OCI-LY7 (cell line): ENCODE data around the gene ICE2. TPM values are rescaled to one million over a fixed set of nuclear protein-coding genes. Genes with fewer than 3 reads are reported as not detected.

Source experiments
- BruUV-seq: library from RNA; stranded (reverse); fragments of 400-500 nt; replicated peaks from 2 replicates; lab custom pipeline; 2021; lab: Mats Ljungman, UMichigan
- CTCF ChIA-PET: fragments of 300-600 bp; sonication (Branson Sonifier 250); formaldehyde crosslinking; loops from one replicate; lab custom pipeline; 2022; ENCODE audit warnings: antibody characterized with exemption; ENCODE audit not compliant: unreplicated experiment; lab: Charles Lee
- POLR2A ChIA-PET: fragments of 300-600 bp; sonication (Branson Sonifier 250); formaldehyde crosslinking; loops from one replicate; lab custom pipeline; 2022; ENCODE audit warnings: antibody characterized with exemption; lab: Charles Lee
- DNase-seq: peaks from one replicate; pipeline ENCODE4 v3.0.0-alpha.2; 2015; ENCODE audit warnings: low spot score
- H2AFZ ChIP-seq: fragments of 200-600 bp; sonication (generic), shearing (Covaris generic); 2 replicates; pipeline ENCODE4 v1.6.1; 2014; ENCODE audit warnings: mild to moderate bottlenecking, antibody characterized with exemption, low read length, moderate library complexity
- H3K27ac ChIP-seq: fragments of 200-600 bp; sonication (generic); 2 replicates; pipeline ENCODE4 v1.5.1; 2014; ENCODE audit warnings: mixed run types, low read depth, mild to moderate bottlenecking, moderate library complexity, low read length, inconsistent platforms; ENCODE audit not compliant: poor library complexity, severe bottlenecking
- H3K36me3 ChIP-seq: fragments of 200-600 bp; sonication (generic); 2 replicates; pipeline ENCODE4 v1.6.1; 2014; ENCODE audit warnings: mild to moderate bottlenecking, antibody characterized with exemption, low read length, moderate library complexity, mixed read lengths; ENCODE audit not compliant: insufficient read depth
- H3K4me1 ChIP-seq: fragments of 200-600 bp; sonication (generic); 2 replicates; pipeline ENCODE4 v1.5.1; 2014; ENCODE audit warnings: mild to moderate bottlenecking, low read length; ENCODE audit not compliant: insufficient read depth, poor library complexity, severe bottlenecking
- H3K4me2 ChIP-seq: fragments of 200-600 bp; sonication (generic); 2 replicates; pipeline ENCODE4 v1.6.1; 2014; ENCODE audit warnings: mild to moderate bottlenecking, low read length
- H3K4me3 ChIP-seq: fragments of 200-600 bp; sonication (generic); 2 replicates; pipeline ENCODE4 v1.5.1; 2014; ENCODE audit warnings: mild to moderate bottlenecking, low read depth, low read length; ENCODE audit not compliant: poor library complexity, severe bottlenecking
- H3K79me2 ChIP-seq: fragments of 200-600 bp; sonication (generic); 2 replicates; pipeline ENCODE4 v1.6.1; 2016; ENCODE audit warnings: low read depth, mild to moderate bottlenecking, low read length, moderate library complexity, mixed read lengths; ENCODE audit not compliant: insufficient read depth
- H3K9me2 ChIP-seq: fragments of 200-600 bp; sonication (generic); 2 replicates; pipeline ENCODE4 v1.6.1; 2016; ENCODE audit warnings: mild to moderate bottlenecking, low read length, mixed read lengths; ENCODE audit not compliant: insufficient read depth
- H3K9me3 ChIP-seq: fragments of 200-600 bp; sonication (generic); 2 replicates; pipeline ENCODE4 v1.6.1; 2014; ENCODE audit warnings: mild to moderate bottlenecking, mixed run types, low read length, mixed read lengths
- H4K20me1 ChIP-seq: fragments of 200-600 bp; sonication (generic); 2 replicates; pipeline ENCODE4 v1.6.1; 2014; ENCODE audit warnings: mild to moderate bottlenecking, antibody characterized with exemption, low read length, moderate library complexity, mixed read lengths; ENCODE audit not compliant: insufficient read depth
- EZH2phosphoT487 ChIP-seq: fragments of 200-600 bp; sonication (generic); IDR thresholded peaks from 2 replicates; pipeline ENCODE4 v1.6.1; 2018; ENCODE audit warnings: low read depth, borderline replicate concordance, mild to moderate bottlenecking, mixed run types, antibody characterized with exemption, low read length, moderate library complexity, mixed read lengths
- intact Hi-C: fragments of 100-400 bp; cut with micrococcal nuclease; formaldehyde crosslinking; loops from one replicate; pipeline ENCODE4 v1.10.0; 2022; ENCODE audit not compliant: unreplicated experiment
- total RNA-seq, 2 experiments: library from RNA; depleted of rRNA in 1 of 2; stranded (reverse); fragments of >200 nt in 1 of 2; shearing (Covaris generic) in 1 of 2; gene quantifications; 2 replicates each; pipeline ENCODE4 v1.2.3, GENCODE V29; 2014 to 2022
- TF ChIP-seq, protein P1 (sequence below): fragments of 200-600 bp; sonication (generic); conservative IDR thresholded peaks from 2 replicates; pipeline ENCODE4 v1.5.1; 2014; ENCODE audit warnings: mild to moderate bottlenecking, antibody characterized with exemption, low read length, moderate library complexity, mixed read lengths

Gene ICE2
- total RNA-seq, 2 experiments from 2014 or later = 37.1 to 78.1 TPM

DNA sequence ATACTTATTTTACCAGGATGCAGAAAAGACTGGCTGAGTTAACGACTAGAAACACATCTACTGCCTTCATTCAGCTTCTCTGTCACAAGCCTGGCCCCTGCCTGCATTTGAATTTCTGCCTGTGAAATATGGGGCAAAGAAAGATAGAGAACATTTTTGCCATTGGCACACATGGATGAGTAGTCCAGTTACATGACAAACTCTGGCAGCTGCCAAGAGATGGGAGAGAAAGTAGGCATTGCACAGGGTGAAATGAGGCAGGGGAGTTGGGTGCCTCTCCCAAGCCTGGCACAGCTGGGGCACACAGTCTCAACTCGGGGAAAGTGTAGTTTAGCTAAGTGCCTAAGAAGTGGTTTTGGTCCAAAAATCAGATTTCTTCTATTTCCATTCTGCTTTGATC, 105.2 kb downstream of the ICE2 start:
- Histone ChIP-seq H3K27ac (no peak overlapping the region), H4K20me1 (no peaks in the 10 kb centered on the region), H3K4me1 (no peaks in the 10 kb centered on the region), H3K9me3 (no peaks in the 10 kb centered on the region), H3K9me2 (no peaks in the 10 kb centered on the region), H3K79me2 (no peaks in the 10 kb centered on the region), H3K4me2 (no peak overlapping the region), H3K4me3 (no peak overlapping the region), H2AFZ (no peak overlapping the region), H3K36me3 (no peaks in the 10 kb centered on the region)
- intact Hi-C loops = no loop called here
- ChIA-PET CTCF (no interaction called here), POLR2A (interaction anchor here (1.0 kb wide), 1 partner anchor 98 kb away, joined by 3 read pairs; no protein-coding TSS in a partner anchor)
- DNase-seq = no peak
- no peak for TF ChIP-seq EZH2phosphoT487
- TF ChIP-seq, protein P1, sequence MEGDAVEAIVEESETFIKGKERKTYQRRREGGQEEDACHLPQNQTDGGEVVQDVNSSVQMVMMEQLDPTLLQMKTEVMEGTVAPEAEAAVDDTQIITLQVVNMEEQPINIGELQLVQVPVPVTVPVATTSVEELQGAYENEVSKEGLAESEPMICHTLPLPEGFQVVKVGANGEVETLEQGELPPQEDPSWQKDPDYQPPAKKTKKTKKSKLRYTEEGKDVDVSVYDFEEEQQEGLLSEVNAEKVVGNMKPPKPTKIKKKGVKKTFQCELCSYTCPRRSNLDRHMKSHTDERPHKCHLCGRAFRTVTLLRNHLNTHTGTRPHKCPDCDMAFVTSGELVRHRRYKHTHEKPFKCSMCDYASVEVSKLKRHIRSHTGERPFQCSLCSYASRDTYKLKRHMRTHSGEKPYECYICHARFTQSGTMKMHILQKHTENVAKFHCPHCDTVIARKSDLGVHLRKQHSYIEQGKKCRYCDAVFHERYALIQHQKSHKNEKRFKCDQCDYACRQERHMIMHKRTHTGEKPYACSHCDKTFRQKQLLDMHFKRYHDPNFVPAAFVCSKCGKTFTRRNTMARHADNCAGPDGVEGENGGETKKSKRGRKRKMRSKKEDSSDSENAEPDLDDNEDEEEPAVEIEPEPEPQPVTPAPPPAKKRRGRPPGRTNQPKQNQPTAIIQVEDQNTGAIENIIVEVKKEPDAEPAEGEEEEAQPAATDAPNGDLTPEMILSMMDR = no peak
- BruUV-seq = no TSS peak

DNA sequence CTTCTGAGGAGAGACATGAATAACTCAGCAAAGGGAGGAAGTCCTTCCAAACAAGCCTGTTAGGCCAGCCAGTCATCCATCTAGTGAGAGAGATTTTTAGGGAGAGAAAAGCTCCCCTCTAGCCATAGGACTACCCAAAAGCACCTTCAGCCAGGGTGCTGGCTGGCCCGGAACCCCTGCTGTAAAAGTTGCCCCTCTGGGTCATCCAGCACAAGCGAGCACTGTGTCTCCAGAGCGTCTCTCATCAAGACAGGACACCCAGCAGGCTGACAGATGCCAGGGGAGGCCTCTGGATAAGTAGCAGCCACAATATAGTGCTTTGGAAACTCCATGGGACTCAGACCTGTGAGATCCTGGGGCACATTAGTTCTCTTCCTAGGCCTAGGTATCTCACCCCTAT, 105.6 kb downstream of the ICE2 start:
- Histone ChIP-seq H3K4me1 (no peaks in the 10 kb centered on the region), H2AFZ (no peak overlapping the region), H4K20me1 (no peaks in the 10 kb centered on the region), H3K9me2 (no peaks in the 10 kb centered on the region), H3K4me3 (no peak overlapping the region), H3K36me3 (no peaks in the 10 kb centered on the region), H3K27ac (no peak overlapping the region), H3K4me2 (no peak overlapping the region), H3K79me2 (no peaks in the 10 kb centered on the region), H3K9me3 (no peaks in the 10 kb centered on the region)
- DNase-seq = no peak
- intact Hi-C loops = no loop called here
- TF ChIP-seq EZH2phosphoT487 = no peak
- TF ChIP-seq, protein P1 = no peak
- POLR2A ChIA-PET = interaction anchor here (0.5 kb wide), 1 partner anchor 1191 kb away, joined by 3 read pairs; no protein-coding TSS in a partner anchor
- CTCF ChIA-PET = no interaction called here
- no TSS peak for BruUV-seq

DNA sequence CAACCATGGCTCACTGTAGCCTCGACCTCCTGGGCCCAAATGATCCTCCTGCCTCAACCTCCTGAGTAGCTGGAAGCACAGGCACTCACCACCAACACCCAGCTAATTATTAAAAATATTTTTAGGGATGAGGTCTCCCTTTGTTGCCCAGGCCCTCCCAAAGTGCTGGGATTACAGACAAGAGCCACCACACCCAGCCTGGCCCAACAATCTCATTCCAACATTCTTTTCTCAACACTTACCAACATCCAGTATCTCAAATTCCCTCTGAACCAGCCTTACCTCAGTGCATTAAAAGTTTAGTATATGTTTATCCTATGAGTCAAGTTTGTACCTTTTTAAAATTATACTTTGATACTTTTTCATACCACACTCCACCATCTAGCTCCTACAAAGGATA, 106.2 kb downstream of the ICE2 start:
- intact Hi-C loops = no loop called here
- no TSS peak for BruUV-seq
- H3K36me3 ChIP-seq = no peaks in the 10 kb centered on the region
- POLR2A ChIA-PET = interaction anchor here (0.5 to 1.1 kb wide), 3 partner anchors 194 to 1191 kb away, joined by 3 to 5 read pairs (median 3); no protein-coding TSS in a partner anchor
- no peaks in the 10 kb centered on the region for H3K4me1 ChIP-seq
- no peak overlapping the region for H3K27ac ChIP-seq
- H4K20me1 ChIP-seq = no peaks in the 10 kb centered on the region
- no peaks in the 10 kb centered on the region for H3K79me2 ChIP-seq
- no peak overlapping the region for H2AFZ ChIP-seq
- CTCF ChIA-PET = no interaction called here
- H3K4me2 ChIP-seq = no peak overlapping the region
- no peak for DNase-seq
- TF ChIP-seq EZH2phosphoT487 = no peak
- TF ChIP-seq, protein P1 = no peak
- no peaks in the 10 kb centered on the region for H3K9me2 ChIP-seq
- no peaks in the 10 kb centered on the region for H3K9me3 ChIP-seq
- H3K4me3 ChIP-seq = no peak overlapping the region
